Cardiac fibroblast (primary cell): Measurements from ENCODE around the gene CRYBG1.

Source experiments
- DNase-seq, 2 donors: peaks; one replicate each; pipeline versions ENCODE4 v3.0.0 to v3.0.0-alpha.2; 2010; ENCODE audit warnings: low read depth in 2 of 2
- H3K4me3 ChIP-seq, 2 donors: replicated peaks in 1 of 2; 1 replicate in 1 of 2; 2 replicates in 1 of 2; pipeline ENCODE4 v1.5.1; 2011; ENCODE audit warnings: low read depth in 2 of 2, low read length in 2 of 2, mild to moderate bottlenecking in 2 of 2, moderate library complexity in 1 of 2
- TF ChIP-seq, protein P1 (sequence below): IDR thresholded peaks from one replicate; pipeline ENCODE4 v1.5.1; 2011; ENCODE audit warnings: low read depth, mild to moderate bottlenecking, low read length, inconsistent platforms

CRYBG1 gene

GRCh38 chr6:106591111-106591825, 230.8 kb downstream of the CRYBG1 start:
- TF ChIP-seq, protein P1, sequence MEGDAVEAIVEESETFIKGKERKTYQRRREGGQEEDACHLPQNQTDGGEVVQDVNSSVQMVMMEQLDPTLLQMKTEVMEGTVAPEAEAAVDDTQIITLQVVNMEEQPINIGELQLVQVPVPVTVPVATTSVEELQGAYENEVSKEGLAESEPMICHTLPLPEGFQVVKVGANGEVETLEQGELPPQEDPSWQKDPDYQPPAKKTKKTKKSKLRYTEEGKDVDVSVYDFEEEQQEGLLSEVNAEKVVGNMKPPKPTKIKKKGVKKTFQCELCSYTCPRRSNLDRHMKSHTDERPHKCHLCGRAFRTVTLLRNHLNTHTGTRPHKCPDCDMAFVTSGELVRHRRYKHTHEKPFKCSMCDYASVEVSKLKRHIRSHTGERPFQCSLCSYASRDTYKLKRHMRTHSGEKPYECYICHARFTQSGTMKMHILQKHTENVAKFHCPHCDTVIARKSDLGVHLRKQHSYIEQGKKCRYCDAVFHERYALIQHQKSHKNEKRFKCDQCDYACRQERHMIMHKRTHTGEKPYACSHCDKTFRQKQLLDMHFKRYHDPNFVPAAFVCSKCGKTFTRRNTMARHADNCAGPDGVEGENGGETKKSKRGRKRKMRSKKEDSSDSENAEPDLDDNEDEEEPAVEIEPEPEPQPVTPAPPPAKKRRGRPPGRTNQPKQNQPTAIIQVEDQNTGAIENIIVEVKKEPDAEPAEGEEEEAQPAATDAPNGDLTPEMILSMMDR: no peak
- peak; percentile 77 to 81 for DNase-seq
- no peak overlapping the region for H3K4me3 ChIP-seq

DNA sequence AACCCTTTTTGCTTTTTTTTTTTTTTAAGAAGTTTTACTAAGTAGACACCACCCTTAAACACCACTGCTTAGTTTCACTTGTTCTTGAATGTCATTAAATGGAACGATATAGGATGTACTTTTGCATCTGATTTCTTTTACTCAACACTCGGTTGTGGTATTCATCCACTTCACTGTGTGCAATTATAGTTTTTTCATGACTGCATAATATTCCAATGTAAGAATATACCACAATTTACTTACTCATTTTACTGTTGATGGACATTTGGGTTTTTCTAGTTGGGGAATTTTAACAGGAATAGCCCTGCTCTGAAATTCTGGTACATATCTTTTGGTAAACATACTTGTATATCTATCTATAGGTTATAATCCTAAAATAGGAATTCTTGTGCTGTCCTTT, 238.9 kb downstream of the CRYBG1 start:
- H3K4me3 ChIP-seq: no peak overlapping the region
- TF ChIP-seq, protein P1: no peak
- no peak for DNase-seq

GRCh38 chr6:106600329-106600728, 239.8 kb downstream of the CRYBG1 start:
- H3K4me3 ChIP-seq: no peak overlapping the region
- TF ChIP-seq, protein P1: no peak
- DNase-seq: no peak

GRCh38 chr6:106608080-106608668, 247.7 kb downstream of the CRYBG1 start:
- TF ChIP-seq, protein P1: peak; percentile 66
- DNase-seq: peak; percentile 55 to 81
- H3K4me3 ChIP-seq: no peak overlapping the region

DNA sequence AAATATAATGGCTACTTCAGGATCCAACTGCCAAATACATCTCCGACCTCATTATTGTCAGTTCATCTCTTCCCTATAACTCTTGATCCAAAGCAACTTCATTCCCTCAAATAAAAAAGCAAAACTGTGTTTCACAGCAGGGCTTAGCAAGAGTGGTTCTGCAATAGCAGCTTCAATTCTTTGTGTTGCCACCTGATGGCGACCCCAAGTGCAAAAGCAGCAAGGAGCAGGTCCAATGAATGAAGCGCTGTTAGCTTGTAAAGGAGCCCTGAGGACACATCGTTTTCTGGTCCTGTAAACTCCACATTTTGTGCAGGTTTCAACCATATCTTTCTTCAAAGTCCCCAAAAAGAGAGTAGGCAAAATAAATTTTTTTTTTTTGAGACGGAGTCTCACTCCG, 249.2 kb downstream of the CRYBG1 start:
- TF ChIP-seq, protein P1: peak; percentile 11

DNA sequence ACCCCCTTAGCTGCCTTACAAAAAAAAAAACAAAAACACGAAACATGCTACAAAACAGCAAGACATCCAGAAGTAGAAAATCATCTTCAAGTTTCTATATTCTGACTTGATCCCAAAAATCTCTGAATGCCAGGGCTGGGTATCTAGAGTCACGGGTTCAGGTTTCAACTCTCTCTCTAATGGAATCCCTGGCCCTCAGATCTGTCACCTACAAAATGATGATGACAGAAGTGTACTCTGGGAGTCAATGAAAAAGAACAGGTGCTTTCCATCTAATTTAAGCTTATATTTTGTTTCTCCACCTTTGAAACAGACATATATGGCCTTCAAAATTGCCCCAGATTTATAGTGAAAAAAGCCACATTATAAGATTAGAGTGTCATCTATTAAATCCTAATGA, 250.5 kb downstream of the CRYBG1 start:
- H3K4me3 ChIP-seq: no peak overlapping the region
- no peak for DNase-seq
- TF ChIP-seq, protein P1: no peak

More for the DNA sequence above, 249.2 kb downstream of the CRYBG1 start:
- H3K4me3 ChIP-seq: no peak overlapping the region
- DNase-seq: peak in 1 of 2 donors; percentile 12
